IPS DF 6.9 (cell line): Measurements from ENCODE around the gene E2F6.
"Not testable (repeated sequence)": the region's sequence is repeated elsewhere in the genome, so short reads cannot be mapped to it uniquely, and the experiment has no call there.

ENCODE experiments used
- DNase-seq: peaks from one replicate; pipeline ENCODE4 v3.0.0-alpha.2; 2013; ENCODE audit warnings: low read depth, low spot score
- H3K27ac ChIP-seq: one replicate; pipeline ENCODE4 v1.5.1; 2013; ENCODE audit warnings: low read length, control low read depth
- H3K27me3 ChIP-seq: 2 replicates; pipeline ENCODE4 v1.6.1; 2013; ENCODE audit warnings: mild to moderate bottlenecking, low read length; ENCODE audit not compliant: control insufficient read depth, insufficient read depth
- H3K36me3 ChIP-seq: 2 replicates; pipeline ENCODE4 v1.6.1; 2013; ENCODE audit warnings: low read length; ENCODE audit not compliant: control insufficient read depth, insufficient read depth
- H3K4me1 ChIP-seq: 2 replicates; pipeline ENCODE4 v1.6.1; 2013; ENCODE audit warnings: low read length; ENCODE audit not compliant: control insufficient read depth, insufficient read depth
- H3K4me3 ChIP-seq: 2 replicates; pipeline ENCODE4 v1.5.1; 2013; ENCODE audit warnings: mild to moderate bottlenecking, low read length
- H3K9me3 ChIP-seq: 2 replicates; pipeline ENCODE4 v1.6.1; 2013; ENCODE audit warnings: low read length, inconsistent platforms; ENCODE audit not compliant: control insufficient read depth, insufficient read depth
- WGBS: extraction: QIAGEN DNeasy Blood & Tissue Kit; methylation state at CpG from one replicate; pipeline ENCODE4 v1.1.7; 2013; ENCODE audit warnings: mixed read lengths, missing lambda C conversion rate; ENCODE audit not compliant: insufficient read length, insufficient coverage; 5-methylcytosine and 5-hydroxymethylcytosine counted together

The E2F6 gene

GRCh38 chr2:11405599-11406266, 60.2 kb downstream of the E2F6 start:
- Histone ChIP-seq H3K4me1 (peaks cover 2% of the 10 kb centered on the region; the same call in 1 of the 2 replicates), H3K27me3 (no peaks in the 10 kb centered on the region), H3K9me3 (no peaks in the 10 kb centered on the region), H3K36me3 (no peaks in the 10 kb centered on the region), H3K27ac (no peak overlapping the region), H3K4me3 (no peak overlapping the region)
- WGBS: no CpG with 5 or more reads among the region's 5 CpGs
- DNase-seq: no peak

GRCh38 chr2:11405074-11405406, 60.9 kb downstream of the E2F6 start:
- H3K36me3 ChIP-seq, H3K27me3 ChIP-seq, H3K4me1 ChIP-seq, H3K4me3 ChIP-seq, DNase-seq, H3K27ac ChIP-seq, H3K9me3 ChIP-seq: not testable (repeated sequence)
- no CpG with 5 or more reads among the region's 8 CpGs for WGBS

- no CpG with 5 or more reads among the region's 7 CpGs for WGBS
- H3K4me3 ChIP-seq: no peak overlapping the region
- no peaks in the 10 kb centered on the region for H3K9me3 ChIP-seq
- H3K4me1 ChIP-seq: peaks cover 2% of the 10 kb centered on the region; the same call in 1 of the 2 replicates
- DNase-seq: no peak
- no peak overlapping the region for H3K27ac ChIP-seq
- no peaks in the 10 kb centered on the region for H3K27me3 ChIP-seq
- H3K36me3 ChIP-seq: no peaks in the 10 kb centered on the region
Observed at GRCh38 chr2:11404376-11405073, 61.4 kb downstream of the E2F6 start.

GRCh38 chr2:11402436-11402835, 63.5 kb downstream of the E2F6 start:
- no CpG with 5 or more reads among the region's 9 CpGs for WGBS
- H3K4me1 ChIP-seq: peaks cover 2% of the 10 kb centered on the region; the same call in 1 of the 2 replicates

GRCh38 chr2:11399438-11399762, 66.6 kb downstream of the E2F6 start:
- DNase-seq: no peak
- Histone ChIP-seq H3K27ac (no peak overlapping the region), H3K9me3 (no peaks in the 10 kb centered on the region), H3K36me3 (no peaks in the 10 kb centered on the region), H3K4me3 (no peak overlapping the region), H3K4me1 (peaks cover 2% of the 10 kb centered on the region; the same call in 1 of the 2 replicates), H3K27me3 (no peaks in the 10 kb centered on the region)
- no CpG with 5 or more reads among the region's 7 CpGs for WGBS

More at GRCh38 chr2:11402436-11402835, 63.5 kb downstream of the E2F6 start:
- no peaks in the 10 kb centered on the region for H3K36me3 ChIP-seq
- no peaks in the 10 kb centered on the region for H3K27me3 ChIP-seq
- no peak for DNase-seq
- H3K9me3 ChIP-seq: no peaks in the 10 kb centered on the region
- H3K4me3 ChIP-seq: no peak overlapping the region
- H3K27ac ChIP-seq: no peak overlapping the region

- no peaks in the 10 kb centered on the region for H3K9me3 ChIP-seq
- H3K36me3 ChIP-seq: no peaks in the 10 kb centered on the region
- no peak overlapping the region for H3K4me3 ChIP-seq
- WGBS: no CpG with 5 or more reads among the region's 16 CpGs
- no peak overlapping the region for H3K27ac ChIP-seq
- no peak for DNase-seq
- H3K27me3 ChIP-seq: no peaks in the 10 kb centered on the region
- peaks cover 2% of the 10 kb centered on the region; the same call in 1 of the 2 replicates for H3K4me1 ChIP-seq
Observed at GRCh38 chr2:11398750-11399437, 67.1 kb downstream of the E2F6 start.

GRCh38 chr2:11397513-11397912, 68.4 kb downstream of the E2F6 start:
- Histone ChIP-seq H3K4me3 (no peak overlapping the region), H3K27ac (no peak overlapping the region), H3K36me3 (no peaks in the 10 kb centered on the region), H3K9me3 (no peaks in the 10 kb centered on the region), H3K4me1 (no peaks in the 10 kb centered on the region), H3K27me3 (no peaks in the 10 kb centered on the region)
- DNase-seq: no peak
- no CpG with 5 or more reads among the region's 2 CpGs for WGBS

GRCh38 chr2:11396467-11397445, 69.2 kb downstream of the E2F6 start:
- Histone ChIP-seq H3K9me3 (no peaks in the 10 kb centered on the region), H3K27me3 (no peaks in the 10 kb centered on the region), H3K4me3 (no peak overlapping the region), H3K36me3 (no peaks in the 10 kb centered on the region), H3K27ac (no peak overlapping the region), H3K4me1 (no peaks in the 10 kb centered on the region)
- no CpG with 5 or more reads among the region's 15 CpGs for WGBS
- DNase-seq: no peak

GRCh38 chr2:11396021-11396420, 69.9 kb downstream of the E2F6 start:
- no peak for DNase-seq
- no peaks in the 10 kb centered on the region for H3K4me1 ChIP-seq
- no CpG with 5 or more reads among the region's 8 CpGs for WGBS
- no peaks in the 10 kb centered on the region for H3K36me3 ChIP-seq
- no peak overlapping the region for H3K27ac ChIP-seq
- H3K9me3 ChIP-seq: no peaks in the 10 kb centered on the region
- H3K27me3 ChIP-seq: no peaks in the 10 kb centered on the region
- no peak overlapping the region for H3K4me3 ChIP-seq

GRCh38 chr2:11395389-11395788, 70.6 kb downstream of the E2F6 start:
- Histone ChIP-seq H3K27ac (no peak overlapping the region), H3K4me1 (no peaks in the 10 kb centered on the region), H3K36me3 (no peaks in the 10 kb centered on the region), H3K27me3 (no peaks in the 10 kb centered on the region), H3K9me3 (no peaks in the 10 kb centered on the region), H3K4me3 (no peak overlapping the region)
- no CpG with 5 or more reads among the region's 11 CpGs for WGBS
- DNase-seq: no peak
